MM.1S (cell line): Measurements from ENCODE around the gene ZFHX3.

Experiments
- CTCF ChIP-seq: fragments of 300-600 bp; sonication (generic); IDR thresholded peaks from 2 replicates; pipeline ENCODE4 v1.5.1; 2016; ENCODE audit warnings: antibody characterized with exemption, low read length, mixed read lengths
- EZH2 ChIP-seq: fragments of 300-600 bp; sonication (generic); optimal IDR thresholded peaks from 2 replicates; pipeline ENCODE3; 2017; ENCODE audit warnings: low read depth, mild to moderate bottlenecking, antibody characterized with exemption, low read length, mixed read lengths
- EZH2phosphoT487 ChIP-seq: fragments of 300-600 bp; sonication (generic); IDR thresholded peaks from 2 replicates; pipeline ENCODE4 v1.6.1; 2018; ENCODE audit warnings: antibody characterized with exemption, low read length

GRCh38 chr16:72951916-72952315 is 96.0 kb downstream of the ZFHX3 start:
- TF ChIP-seq EZH2phosphoT487 (no peak), CTCF (no peak), EZH2 (no peak)
